ENCODE data around the gene PREX1.
"Not testable (repeated sequence)": the region's sequence is repeated elsewhere in the genome, so short reads cannot be mapped to it uniquely, and the experiment has no call there.

Gene PREX1

DNA sequence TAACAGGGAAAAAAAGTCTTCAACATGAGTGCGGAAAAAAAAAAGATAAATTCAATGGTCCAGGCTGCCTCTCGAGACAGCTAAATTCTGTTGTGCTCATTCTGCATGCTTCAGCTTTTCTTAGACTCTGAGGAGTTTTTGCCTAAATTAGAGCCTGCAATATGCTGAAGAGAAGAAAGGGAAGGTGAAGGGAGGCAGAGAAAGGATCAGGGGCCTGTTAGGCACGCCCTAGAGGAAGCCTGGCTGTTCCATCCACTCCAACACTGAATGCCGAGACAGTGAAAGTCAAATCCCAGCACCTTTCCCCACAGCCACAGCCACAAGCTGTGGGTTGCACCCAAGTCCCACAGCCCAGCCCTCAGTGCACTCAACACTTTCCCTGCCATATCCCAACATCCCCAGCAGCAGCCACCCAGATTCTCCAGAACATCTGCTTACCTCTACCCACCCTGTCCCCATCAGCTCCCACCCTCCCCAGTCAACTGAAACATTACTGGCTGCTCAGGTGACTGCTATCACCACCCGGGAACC, 37.3 kb downstream of the PREX1 start:
- no peak for DNase-seq

DNA sequence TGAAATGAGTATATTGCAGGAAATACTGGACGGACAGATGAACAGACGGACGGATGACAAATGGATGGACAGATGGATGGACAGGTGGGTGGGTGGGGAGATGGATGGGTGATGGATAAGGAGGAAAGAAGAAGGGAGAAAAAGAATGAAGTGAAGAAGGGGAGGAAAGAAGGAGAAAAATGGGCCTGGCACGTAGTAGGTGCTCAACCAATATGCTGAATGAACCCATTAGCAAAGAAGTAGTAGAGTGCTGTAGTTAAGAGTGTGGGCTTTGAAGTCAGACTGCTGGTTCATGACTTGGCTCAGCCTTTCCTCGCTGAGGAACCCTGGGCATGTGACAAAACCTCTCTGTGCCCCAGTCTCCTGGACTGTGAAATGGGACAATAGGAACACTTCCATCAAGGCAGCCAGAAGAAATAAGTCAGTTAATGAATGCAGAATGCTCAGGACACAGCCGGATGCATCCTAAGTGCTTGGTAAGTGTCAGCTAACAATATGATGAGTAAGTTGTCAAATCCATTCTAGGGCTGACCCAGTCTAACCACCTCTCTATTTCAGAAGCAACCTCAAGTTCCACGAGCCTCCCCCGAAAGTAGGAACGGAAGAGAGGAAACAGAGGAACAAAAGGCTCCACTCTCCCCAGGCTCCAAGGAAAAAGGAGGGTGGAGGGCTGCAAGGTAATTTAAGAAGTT, 37.9 kb downstream of the PREX1 start:
- DNase-seq: no peak

DNA sequence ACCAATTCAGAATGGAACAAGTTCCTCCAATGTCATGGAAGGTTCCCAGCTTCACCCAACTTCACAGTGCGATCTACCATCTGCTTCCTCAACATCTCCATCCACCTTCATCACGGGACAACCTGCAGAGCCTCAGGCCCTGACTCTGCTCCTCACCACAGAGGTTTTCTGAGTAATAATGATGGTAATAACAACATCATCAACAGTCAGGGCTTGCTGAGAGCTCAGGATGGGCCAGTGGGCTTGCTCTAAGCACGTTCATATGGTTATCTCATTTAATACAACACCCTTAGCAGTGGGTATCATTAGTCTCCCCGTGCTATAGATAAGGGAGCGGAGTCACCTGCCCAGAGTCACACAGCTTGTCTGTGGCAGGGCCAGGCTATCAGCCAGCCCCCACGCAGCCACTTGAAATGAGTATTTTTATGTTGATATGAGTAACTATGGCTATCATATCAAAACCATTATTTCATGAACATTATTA, 38.6 kb downstream of the PREX1 start:
- DNase-seq: no peak

DNA sequence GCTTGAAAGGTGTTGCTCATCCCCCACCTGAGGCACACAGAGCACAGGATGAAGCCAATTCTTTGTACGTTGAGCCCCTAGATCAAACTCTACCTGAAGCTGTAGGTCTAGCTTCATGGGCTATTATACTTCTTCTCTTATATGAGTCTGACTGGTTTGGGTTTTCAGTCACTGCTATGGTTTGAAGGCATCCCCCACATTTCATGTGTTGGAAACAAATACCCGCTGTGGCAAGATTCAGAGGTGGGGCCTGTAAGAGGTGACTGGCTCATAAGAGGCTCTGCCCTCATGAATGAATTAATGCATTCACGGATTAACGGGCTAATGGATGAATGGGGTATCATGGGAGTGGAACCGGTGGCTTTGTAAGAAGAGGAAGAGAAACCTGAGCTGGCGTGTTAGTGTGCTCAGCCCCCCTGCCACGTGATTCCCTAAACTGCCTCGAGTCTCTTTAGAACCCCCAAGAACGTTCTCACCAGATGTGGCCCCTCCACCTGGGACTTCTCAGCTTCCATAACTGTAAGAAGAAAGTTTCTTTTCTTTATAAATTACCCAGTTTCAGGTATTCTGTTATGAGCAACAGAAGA, 39.2 kb downstream of the PREX1 start:
- no peak for DNase-seq

DNA sequence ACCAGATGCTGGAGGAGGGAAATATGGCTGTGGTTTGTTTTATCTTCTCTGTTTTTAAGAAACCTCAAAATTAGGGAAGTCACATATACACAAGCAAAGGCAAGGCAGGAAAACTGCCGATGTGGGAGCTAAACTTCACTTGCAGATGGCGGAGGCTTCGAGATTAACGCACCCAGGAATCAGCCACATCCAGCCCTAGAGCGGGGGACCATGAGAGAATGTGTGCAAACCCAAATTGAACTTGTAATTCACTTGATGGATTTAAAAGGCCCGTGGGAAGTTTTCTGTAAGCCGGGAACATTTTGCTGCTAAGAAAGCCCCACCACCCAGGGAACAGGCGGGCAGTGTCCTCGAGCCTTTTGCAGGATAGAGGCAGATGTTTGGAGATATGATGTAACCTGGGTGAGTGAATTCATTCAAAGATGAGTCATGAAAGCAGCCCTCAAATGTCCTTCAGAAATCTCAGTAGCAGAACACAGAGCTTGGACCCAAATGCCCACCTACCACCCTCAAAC, 39.9 kb downstream of the PREX1 start:
- no peak for DNase-seq

DNA sequence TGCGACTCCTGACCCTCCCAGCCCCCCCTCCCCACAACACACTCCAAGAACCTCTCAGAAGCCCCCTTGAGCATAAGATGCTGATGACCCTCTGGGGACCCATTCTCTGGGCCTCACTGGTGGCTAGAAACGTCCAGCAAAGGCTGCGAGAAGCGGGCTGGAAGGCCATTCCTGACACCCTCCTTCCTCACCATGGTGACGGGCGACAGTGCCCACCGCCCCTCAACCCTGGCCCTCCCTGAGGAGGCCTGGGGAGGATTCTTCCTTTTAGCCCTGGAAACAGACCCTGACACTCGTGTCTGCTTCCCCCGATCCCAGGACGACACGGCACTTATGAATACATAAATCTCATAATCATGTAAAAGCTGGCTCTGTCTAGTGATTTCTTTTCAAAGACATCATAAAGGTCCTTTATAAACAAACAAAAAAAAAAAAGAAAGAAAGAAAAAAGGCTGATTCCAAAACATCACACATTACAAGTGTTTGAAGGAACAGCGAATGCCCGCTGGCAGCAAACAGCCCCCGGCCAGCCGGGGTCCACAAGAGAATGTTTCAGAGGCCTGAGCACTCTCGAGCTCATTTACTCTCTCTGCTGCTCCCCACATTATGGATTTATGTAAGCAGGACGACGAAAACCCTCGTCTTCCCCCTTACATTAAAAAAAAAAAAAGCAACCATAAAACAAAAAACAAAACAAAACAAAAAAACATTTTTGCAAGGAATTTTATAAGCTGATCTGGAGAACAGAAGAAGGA, 40.7 kb downstream of the PREX1 start:
- DNase-seq: no peak

DNA sequence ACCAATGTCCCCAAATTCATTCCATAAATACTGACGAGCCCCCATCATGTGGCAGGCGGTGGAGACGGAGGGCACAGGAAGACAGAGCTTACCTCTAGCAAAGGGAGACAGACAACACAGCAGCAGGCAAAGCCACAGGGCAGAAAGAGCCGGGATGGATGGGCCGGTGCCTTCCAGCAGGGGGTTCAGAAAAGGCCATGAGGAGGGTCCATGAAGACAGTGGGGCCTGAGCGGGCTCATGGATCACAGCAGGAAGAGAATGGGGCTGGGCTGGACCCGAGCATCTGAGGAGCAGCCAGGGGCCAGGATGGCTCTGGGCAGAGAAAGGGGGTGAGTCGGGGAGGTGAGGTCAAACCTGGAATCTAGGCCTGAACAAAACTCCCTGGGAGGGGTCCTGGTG, 42.0 kb downstream of the PREX1 start:
- no peak for DNase-seq

DNA sequence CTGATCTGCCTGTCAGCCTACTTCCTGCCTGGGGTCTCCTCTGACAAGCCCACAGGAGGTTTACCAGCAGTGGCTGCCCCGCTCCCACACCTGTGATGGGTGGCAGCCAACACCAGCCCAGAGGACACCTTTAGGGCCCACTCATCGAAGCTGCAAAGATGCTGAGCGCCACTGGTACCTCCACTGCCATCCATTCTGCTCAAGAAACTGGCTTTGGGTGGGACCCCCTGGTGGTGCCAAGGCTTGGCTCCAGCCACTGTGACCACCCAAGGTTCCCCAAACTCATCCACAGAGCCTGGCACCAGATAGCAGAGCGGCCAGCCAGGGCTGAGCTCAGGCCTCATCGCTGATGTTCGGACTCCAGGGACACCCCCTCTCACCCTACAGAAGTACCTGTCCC, 42.5 kb downstream of the PREX1 start:
- DNase-seq: no peak

DNA sequence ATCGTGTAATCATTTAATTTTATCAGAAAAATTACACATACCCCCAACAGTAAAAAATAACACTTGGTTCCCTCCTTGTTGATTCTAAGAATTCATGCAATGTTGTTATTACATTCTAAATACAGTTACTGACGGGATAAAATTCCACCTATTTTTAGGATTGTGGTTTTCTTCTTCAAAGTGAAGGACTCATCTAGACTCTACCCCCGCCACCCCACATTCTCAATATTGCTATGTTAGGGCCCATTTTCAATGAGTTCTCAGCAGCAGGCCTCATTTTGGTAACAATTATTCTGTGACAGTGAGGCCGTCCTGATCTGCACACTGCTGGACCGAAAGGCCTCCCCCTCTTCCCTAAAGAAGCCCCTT, 43.5 kb downstream of the PREX1 start:
- DNase-seq: no peak

DNA sequence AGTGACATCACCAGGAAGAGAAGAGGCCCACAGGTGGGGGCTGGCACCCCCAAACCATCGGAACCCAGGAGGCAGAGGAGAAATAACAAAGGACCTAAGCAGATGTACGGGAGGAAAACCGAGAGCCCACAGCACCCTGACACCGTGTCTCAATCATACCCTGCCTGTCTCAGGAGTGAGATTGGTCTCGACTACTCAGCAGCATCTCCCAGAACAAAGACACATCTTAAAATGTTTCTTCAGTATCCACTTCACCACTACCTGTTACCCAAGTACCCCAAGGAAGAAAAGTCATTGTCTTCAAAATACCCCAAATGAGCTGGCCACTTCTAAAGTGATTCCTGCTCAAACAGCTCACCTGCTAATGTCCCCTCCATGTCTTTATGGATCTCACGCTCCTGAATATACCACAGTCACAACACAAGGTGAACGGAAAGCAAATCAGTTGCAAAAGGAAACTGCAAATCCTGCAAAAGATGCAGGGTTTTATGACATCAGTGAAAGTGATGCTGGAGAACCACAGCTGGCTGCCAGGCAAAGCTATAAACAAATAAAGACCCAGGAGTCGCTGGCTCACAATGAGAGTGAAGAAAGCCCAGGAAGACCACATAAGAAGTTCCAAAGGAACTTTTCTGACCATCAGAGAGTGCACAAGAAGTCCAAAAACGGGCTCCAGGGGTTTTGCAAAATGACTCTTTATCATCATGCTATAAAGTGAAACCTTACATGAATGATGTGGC, 44.1 kb downstream of the PREX1 start:
- no peak for DNase-seq

DNA sequence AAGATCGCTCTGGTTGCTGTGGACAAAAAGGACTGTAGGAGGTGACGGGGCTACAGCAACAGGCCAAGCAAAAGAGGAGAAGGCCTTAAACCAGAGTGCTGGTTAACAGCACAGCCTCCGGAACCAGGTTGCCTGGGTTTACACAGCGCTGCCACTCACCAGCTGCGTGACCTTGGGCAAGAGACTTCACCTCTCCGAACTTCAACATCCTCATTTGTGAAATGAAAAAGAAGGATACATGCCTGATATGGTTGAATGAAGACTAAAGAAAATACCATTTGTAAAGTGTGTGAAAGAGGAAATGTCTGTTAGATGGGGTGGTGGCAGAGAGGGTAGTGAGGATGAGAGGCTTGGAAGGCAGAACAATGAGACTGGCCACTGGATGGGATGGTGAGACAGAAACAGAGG, 44.9 kb downstream of the PREX1 start:
- no peak for DNase-seq

DNA sequence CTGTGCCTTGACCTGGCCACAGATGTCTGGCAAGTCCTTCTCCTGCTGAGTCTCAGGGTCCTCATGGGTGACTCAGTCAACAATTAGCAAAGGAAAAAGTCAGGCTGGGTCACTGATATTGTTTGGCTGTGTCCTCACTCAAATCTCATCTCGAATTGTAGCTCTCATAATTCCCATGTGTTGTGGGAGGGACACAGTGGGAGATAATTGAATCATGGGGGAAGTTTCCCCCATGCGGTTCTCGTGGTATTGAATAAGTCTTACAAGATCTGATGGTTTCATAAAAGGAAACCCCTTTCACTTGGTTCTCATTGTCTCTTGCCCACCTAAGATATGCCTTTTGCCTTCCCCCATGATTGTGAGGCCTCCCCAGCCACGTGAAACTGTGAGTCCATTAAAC, 45.7 kb downstream of the PREX1 start:
- DNase-seq: no peak

DNA sequence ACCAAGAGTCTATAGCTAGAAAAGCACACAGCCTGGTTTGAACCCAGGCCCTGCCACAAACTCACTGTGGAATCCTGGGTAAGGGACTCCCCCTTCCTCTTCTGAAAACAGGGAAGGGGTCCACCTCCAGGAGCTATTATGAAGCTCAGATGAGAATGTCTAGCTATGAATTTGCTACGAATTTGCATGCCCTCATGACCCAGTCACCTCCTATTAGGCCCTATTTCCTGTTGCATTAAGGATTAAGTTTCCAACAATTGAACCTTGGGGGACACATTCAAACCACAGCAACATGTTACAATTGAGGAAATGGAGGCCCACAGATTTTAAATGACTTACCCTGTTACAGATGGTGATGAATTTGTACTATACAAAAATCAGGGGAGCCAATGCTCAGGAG, 46.2 kb downstream of the PREX1 start:
- DNase-seq: no peak

DNA sequence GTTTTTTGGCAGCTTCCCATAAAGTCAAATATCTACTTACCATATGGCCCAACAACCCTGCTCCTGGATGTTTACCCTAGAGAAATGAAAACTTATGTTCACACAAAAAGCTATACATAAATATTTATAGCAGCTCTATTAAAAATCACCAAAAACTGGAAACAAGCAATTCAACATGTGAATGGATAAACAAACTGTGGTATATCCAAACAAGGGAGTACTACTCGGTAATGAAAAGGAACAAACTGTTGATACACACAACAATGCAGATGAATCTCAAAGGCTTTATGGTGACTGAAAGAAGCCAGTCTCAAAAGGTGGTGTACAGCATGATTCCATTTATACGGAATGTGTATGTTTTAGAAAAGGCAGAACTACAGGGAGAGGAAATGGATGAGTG, 48.4 kb downstream of the PREX1 start:
- no peak for DNase-seq

DNA sequence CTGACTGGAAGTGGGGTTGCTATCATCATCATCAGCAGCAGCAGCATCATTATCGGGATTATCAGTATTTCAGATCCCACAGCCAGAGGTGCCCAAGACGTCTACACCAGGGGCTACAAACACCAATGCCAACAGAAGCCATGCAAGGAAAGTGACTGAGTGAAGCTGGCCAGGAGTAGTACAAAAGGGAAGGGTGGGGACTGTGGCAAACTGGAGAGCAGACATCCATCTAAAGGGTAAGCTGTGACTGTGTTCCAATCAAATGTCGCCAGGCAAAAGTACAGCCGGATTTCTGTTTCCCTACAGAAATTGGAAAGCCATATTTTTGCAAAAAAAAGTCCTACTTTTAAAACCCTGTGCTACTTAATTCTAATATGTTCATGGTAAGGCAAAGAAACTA, 50.0 kb downstream of the PREX1 start:
- no peak for DNase-seq

DNA sequence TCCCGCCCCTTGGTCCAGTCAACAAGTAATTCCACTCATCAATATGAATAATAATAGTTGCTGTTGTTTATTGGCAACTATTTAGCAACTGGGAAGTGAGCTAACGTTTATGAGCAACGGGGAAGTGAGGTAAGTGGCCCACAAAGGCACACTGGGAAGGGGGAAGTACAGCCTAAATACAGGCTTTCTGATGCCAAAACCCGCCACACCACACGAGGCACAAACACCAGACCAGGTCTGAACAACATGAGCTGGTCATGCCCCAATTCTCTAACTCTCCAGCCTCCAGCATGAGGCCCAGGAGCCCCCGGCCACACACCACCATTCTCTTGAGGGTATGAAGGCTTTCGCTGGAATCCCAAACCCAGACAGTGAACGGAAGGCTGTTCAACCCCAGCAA, 50.8 kb downstream of the PREX1 start:
- no peak for DNase-seq

DNA sequence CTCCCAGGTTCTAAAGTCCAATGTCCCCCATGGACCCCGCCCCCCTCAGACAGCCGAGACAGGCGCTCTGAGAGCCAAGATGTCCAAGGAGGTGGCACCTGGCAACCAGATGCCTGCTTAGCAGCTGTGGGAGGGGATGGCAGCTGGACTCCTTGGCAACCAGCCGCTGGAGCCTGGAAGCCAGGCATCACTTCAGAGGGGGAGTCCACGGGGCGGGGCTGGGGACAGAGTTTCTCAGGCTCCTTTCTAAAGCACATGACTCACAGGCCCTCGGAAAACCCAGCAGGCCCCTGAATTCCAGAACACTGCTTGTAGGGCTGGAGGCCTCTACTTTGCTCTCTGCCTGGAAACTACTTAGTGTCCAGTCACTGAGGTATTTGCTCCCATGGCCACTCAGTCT, 51.5 kb downstream of the PREX1 start:
- DNase-seq: no peak

DNA sequence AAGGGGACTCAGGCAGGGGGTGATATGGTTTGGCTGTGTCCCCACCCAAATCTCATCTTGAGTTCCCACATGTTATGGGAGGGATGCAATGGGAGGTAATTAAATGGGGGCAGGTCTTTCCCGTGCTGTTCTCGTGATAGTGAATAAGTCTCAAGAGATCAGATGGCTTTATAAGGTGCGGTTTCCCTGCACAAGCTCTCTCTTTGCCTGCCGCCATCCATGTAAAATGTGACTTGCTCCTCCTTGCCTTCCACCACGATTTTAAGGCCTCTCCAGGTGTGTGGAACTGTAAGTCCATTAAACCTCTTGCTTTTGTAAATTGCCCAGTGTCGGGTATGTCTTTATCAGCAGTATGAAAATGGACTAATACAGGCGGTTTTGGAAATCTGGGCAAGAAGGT, 52.3 kb downstream of the PREX1 start:
- DNase-seq: not testable (repeated sequence)

DNA sequence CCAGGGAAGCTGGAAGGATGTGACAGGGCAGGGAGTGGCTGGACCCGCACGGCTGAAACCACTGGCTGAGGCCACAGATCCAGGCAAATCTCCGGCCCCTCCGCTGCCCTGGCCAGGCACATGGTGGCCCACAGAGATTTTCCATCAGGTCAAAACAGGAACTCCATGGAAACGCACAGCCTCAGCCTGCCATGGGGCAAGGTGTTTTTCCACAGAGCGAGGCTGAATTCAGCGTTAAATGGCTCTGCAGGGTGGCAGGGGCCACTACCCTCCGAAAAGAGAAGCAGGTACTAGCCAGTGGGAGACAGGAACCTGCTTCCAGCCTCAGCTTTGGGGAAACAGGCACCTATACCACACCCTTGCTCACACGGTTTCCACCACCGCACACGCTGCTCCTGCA, 53.1 kb downstream of the PREX1 start:
- no peak for DNase-seq

DNA sequence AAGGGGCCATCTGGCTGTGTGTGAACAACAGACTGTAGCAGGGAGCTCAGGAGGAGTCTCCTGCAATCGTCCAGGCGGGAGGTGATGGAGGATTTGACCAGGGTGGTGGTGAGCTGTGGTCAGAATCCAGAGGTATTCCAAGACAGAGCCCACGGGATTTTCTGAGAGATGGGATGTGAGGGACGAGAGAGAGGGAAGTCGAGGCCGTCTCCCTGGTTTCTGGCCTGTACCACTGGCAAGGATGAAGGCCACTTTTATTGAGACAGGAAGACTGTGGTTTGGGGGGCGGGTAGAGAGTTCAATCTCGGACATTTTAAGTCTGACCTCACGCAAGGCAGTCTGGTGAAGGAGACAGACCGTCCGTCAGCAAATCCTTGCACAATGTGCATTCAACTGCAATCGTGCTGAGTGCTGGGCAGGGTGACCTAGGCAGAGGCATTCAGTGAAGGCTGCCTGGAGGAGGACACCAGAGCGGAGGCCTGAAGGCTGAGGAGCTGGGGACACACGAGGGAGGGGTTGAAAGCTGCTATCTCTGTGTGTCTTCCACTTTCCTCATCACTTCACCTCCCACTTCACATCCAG, 53.9 kb downstream of the PREX1 start:
- no peak for DNase-seq

DNA sequence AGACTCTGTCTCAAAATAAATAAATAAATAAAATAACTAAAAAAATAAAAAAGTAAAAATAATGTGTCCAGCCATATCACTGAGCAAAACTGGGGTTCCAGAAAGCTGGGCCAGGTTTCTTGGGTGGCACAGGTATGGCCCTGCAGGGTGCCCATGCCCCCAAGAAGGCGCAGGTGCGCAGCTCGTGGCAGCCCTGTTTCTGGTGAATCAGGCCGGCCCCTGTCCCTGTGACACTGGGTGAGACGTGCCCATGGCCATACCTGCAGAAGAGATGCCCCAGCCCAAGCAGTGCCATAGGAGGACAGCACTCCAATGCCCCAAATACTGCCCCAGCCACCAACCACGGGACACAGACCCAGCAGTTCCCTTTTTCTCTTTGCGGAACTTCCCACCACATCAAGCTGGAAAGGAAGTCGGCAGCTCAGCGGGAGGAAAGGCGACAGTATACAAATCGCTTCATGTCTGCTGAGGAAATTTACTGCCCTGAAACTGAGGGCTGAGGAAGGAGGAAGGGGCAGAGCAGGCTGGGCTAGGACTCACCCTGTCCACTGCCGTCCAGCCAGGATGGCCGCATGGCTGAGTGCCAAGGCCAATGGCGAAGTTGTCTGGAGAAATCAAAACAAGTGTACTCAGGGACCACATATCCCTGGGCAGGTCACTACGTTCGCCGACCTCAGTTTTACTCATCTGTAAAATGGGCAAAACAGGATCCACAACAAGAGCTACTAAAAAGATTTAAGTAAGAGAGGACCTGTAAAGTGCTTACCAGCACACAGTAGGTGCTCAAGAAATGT, 55.4 kb downstream of the PREX1 start:
- no peak for DNase-seq

DNA sequence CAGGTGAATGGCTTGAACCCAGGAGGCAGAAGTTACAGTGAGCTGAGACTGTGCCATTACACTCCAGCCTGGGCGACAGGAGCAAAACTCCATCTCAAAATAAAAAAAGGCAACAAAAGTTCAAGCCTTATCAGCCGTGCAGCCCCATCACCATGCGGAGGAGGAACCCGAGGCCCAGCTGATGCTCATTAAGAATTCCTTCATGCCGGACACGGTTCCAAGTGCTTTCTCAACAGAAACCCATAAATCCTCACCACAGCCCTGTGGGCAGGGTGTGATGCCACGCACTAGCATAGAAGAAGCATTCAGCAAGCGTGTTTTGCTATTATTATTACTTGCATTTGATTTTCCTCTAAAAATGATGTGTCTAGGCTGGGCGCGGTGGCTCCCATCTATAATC, 56.3 kb downstream of the PREX1 start:
- no peak for DNase-seq

Measured in SW 1271 (cell line).